ENCODE data around the gene UBE2J2.

DNA sequence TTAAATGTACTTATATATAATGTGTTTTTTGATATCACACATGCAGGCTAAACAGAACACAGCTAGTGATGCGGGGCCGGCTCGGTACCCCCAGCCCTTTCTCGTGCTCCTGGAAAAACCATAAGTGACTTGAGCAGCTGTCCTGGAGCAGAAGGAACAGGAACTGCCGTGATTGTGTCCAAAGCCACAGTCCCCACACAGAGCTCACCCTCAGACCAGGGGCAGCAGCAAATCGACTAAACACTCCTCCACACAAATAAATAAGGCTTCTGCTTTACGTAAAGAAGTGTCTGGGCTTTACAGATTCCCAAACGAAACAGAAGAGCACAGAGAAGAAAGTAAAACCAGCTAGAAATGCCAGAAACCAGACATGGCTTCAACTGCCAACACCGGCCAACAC lies 9.6 kb downstream of the UBE2J2 start:
- TF ChIP-seq, protein P1, sequence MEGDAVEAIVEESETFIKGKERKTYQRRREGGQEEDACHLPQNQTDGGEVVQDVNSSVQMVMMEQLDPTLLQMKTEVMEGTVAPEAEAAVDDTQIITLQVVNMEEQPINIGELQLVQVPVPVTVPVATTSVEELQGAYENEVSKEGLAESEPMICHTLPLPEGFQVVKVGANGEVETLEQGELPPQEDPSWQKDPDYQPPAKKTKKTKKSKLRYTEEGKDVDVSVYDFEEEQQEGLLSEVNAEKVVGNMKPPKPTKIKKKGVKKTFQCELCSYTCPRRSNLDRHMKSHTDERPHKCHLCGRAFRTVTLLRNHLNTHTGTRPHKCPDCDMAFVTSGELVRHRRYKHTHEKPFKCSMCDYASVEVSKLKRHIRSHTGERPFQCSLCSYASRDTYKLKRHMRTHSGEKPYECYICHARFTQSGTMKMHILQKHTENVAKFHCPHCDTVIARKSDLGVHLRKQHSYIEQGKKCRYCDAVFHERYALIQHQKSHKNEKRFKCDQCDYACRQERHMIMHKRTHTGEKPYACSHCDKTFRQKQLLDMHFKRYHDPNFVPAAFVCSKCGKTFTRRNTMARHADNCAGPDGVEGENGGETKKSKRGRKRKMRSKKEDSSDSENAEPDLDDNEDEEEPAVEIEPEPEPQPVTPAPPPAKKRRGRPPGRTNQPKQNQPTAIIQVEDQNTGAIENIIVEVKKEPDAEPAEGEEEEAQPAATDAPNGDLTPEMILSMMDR (IDR thresholded peaks at IDR 0.05) = no peak
- TF ChIP-seq EP300 (IDR thresholded peaks at IDR 0.05) (no peak), POLR2AphosphoS5 (IDR thresholded peaks at IDR 0.05) (no peak), POLR2A (IDR thresholded peaks at IDR 0.05) (no peak)

Measured in suprapubic skin (tissue), 4 donors.